Immature natural killer cell (primary cell): Measurements from ENCODE around the gene PRKCE. TPM values are rescaled to one million over a fixed set of nuclear protein-coding genes. Genes with fewer than 3 reads are reported as not detected.
A peak's percentile ranks its signal among the peaks of the same experiment; 100 is the strongest.
"Not testable (repeated sequence)": the region's sequence is repeated elsewhere in the genome, so short reads cannot be mapped to it uniquely, and the experiment has no call there.

ENCODE experiments used
- DNase-seq, 3 donors: peaks; one replicate each; pipeline ENCODE4 v3.0.0; 2022; ENCODE audit warnings: mixed read lengths in 1 of 3
- H3K27ac Mint-ChIP-seq, 6 donors: one replicate each; pipeline ENCODE4 v1.8.0; 2020; ENCODE audit warnings: mixed read lengths in 6 of 6, mild to moderate bottlenecking in 5 of 6, inconsistent platforms in 4 of 6, moderate library complexity in 3 of 6
- H3K27me3 Mint-ChIP-seq, 3 donors: one replicate each; pipeline ENCODE4 v1.8.0; 2020 to 2021; ENCODE audit warnings: low read depth in 3 of 3, mild to moderate bottlenecking in 3 of 3, mixed read lengths in 3 of 3, moderate library complexity in 3 of 3, inconsistent platforms in 1 of 3
- H3K36me3 Mint-ChIP-seq, 3 donors: one replicate each; pipeline ENCODE4 v1.8.0; 2020; ENCODE audit warnings: mixed read lengths in 3 of 3, inconsistent platforms in 2 of 3, mild to moderate bottlenecking in 2 of 3
- H3K4me1 Mint-ChIP-seq, 2 donors: one replicate each; pipeline ENCODE4 v1.8.0; 2020; ENCODE audit warnings: inconsistent platforms in 2 of 2, mild to moderate bottlenecking in 2 of 2, mixed read lengths in 2 of 2, moderate library complexity in 1 of 2
- H3K4me3 Mint-ChIP-seq, 5 donors: one replicate each; pipeline ENCODE4 v1.8.0; 2020; ENCODE audit warnings: mild to moderate bottlenecking in 5 of 5, mixed read lengths in 5 of 5, inconsistent platforms in 3 of 5, moderate library complexity in 3 of 5
- H3K9me3 Mint-ChIP-seq, 6 donors: one replicate each; pipeline ENCODE4 v1.8.0; 2020; ENCODE audit warnings: mild to moderate bottlenecking in 6 of 6, mixed read lengths in 6 of 6, inconsistent platforms in 4 of 6, moderate library complexity in 3 of 6
- polyA plus RNA-seq, 3 donors: library from polyadenylated mRNA; unstranded; fragments of 300-500 nt; fragmentation: Illumina TruSeq; gene quantifications; one replicate each; pipeline ENCODE4 v1.2.3, GENCODE V29; 2021

PRKCE gene
- polyA plus RNA-seq, 3 donors from 2014 or later: 1.0 to 3.0 (median 2.5) TPM

DNA sequence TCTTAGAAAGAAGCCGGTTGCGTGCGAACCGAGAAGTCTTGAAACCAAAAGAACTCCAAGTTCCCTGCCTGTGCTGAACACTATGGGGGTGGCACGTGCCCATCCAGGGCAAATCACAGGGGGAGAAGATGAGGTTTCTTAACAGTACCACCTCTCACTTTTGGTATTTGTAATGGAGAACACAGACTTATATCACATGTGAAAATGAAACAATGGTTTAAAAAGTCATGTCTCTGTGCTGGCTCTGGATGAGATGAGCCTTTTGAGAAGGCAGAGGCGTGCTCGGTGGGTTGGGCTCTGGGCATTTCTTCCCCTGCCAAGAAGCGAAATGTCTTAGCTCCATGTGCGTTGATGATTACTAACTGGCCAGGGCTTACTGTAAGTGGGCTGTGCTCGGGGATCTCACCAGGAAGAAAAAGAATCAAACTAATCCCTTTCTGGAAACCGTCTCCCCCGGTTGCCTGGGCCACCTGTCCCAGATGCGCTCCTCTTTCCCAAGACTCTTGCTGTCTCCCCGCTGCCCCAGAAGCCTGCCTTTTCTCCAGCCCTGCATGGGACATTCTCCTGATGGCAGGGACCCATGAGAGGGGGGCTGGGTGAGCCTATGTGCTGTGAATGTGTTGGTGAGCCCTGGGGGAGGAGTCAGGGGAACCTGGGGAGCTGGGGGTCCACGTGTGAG lies 252.9 kb downstream of the PRKCE start:
- Mint-ChIP-seq H3K27me3 (no peaks in the 10 kb centered on the region), H3K4me1 (peaks cover under 1 to 2% of the 10 kb centered on the region in 2 donors), H3K36me3 (peaks cover 0 to 4% (median 0%) of the 10 kb centered on the region in 3 donors), H3K27ac (no peak overlapping the region), H3K4me3 (no peak overlapping the region), H3K9me3 (no peaks in the 10 kb centered on the region)
- DNase-seq: no peak

DNA sequence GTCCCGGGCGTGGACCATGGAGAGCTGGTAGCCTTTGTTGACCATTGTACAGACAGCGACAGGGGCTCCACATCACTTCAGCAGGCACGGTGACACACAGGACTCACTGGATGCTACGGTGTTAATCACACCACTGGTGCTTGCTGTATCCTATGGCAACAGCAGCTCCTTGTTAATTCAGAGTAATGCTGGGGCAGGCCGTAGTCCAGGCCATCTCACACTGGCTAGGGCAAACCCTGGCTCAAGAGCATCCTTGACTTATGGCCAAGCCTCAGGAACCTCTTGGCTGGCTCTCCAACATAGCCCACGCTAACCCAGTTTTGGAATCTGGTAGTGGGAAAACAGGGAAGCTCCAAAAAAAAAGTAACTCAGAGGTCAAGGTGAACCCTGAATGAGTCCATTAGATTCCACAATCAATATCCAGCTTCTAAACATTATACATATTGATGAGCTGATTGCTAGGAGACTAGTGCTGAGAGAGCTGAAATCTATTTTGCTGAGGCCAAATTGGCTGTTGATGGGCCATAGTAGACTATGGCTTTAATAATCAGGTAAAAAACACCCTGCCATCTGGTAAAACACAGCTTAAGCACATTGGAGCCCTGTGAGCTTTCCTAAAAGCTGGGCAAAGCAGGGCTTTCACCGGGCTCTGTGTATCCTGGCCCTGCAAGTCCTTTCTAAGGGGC lies 253.6 kb downstream of the PRKCE start:
- no peak for DNase-seq
- Mint-ChIP-seq H3K36me3 (peaks cover 0 to 4% (median 0%) of the 10 kb centered on the region in 3 donors), H3K27me3 (no peaks in the 10 kb centered on the region), H3K27ac (no peak overlapping the region), H3K4me3 (no peak overlapping the region), H3K9me3 (no peaks in the 10 kb centered on the region), H3K4me1 (peaks cover 8 to 9% of the 10 kb centered on the region in 2 donors)

DNA sequence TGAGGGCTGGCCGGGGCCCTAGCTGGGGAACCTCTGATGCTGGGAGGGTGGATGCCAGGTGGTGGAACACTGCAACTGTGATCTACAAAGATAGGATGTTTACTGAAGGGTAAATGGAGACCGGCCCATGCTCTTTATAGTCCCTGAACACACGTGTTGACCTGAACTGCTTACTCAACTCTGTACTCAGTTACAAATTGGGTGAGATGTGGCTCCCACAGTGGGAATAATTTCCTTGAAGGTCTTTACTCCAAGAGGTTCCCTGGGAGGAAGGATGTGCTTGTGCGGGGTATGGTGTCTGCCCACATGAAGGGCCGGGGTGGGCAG lies 254.1 kb downstream of the PRKCE start:
- Mint-ChIP-seq H3K4me1 (peaks cover 10 to 12% of the 10 kb centered on the region in 2 donors), H3K36me3 (peaks cover 0 to 3% (median 0%) of the 10 kb centered on the region in 3 donors), H3K27me3 (no peaks in the 10 kb centered on the region), H3K4me3 (no peak overlapping the region), H3K27ac (peak overlapping the region in 1 of 6 donors; percentile 34), H3K9me3 (no peaks in the 10 kb centered on the region)
- DNase-seq: no peak

DNA sequence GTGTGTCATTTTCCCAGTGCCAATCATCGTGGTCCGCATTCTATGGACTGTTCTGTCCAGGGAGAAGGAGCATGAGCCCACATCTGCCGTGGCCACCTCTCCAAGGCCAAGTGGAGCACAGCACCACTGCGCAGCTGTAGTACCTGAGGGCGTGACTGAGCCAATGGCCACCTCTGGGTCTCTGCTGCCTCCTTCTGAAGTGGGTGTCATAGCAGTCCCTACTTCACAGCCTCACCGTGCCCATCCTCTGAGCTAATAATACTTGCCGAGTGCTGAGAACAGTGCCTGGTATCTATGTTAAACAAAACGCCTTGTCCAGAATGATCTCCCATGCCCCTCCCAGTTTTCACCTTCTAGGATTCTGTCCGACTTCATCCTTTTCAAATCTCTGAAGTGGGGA lies 256.1 kb downstream of the PRKCE start:
- no peaks in the 10 kb centered on the region for H3K27me3 Mint-ChIP-seq
- no peak overlapping the region for H3K27ac Mint-ChIP-seq
- DNase-seq: no peak
- no peaks in the 10 kb centered on the region for H3K36me3 Mint-ChIP-seq
- H3K9me3 Mint-ChIP-seq: no peaks in the 10 kb centered on the region
- no peak overlapping the region for H3K4me3 Mint-ChIP-seq
- H3K4me1 Mint-ChIP-seq: peaks cover 10 to 12% of the 10 kb centered on the region in 2 donors

DNA sequence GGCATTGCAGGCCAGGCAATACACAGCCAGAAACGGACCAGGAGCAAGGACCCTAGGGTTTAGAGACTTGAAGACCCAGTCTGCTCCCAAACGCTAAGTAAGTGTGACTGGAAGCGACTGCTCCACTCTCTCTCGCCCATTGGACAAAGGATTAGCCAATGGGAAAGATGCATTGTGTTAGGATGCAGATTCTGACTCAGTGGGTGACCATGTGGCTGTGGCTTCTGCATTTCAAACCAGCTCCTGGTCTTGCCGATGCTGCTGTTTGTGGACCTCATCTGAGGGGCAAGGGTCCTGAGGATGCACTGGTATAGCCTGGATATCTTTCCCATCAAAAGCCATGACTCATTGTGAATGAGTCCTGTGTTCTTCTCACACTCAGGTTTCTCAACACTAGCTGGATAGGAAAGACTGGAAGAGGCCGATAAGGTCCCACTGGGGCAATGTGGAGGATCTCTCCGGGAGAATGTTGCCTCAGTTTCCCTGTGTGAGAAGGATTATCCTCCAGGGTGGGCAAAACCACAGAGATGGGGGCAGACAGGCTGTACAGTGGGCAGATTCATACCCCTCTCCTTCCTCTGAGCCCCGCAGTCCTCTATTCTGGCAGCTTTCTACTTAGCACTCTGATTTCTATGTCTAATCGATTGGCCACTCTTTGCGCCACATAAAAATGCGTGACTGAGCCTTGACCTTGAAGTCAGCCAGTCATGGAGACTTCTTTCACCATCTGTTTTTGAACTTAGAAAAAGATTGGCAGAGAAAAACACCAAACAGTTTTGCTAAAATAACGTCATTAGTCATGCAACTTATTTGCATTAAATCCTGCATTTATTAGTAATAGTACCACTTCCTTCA lies 257.1 kb downstream of the PRKCE start:
- peaks cover 10 to 12% of the 10 kb centered on the region in 2 donors for H3K4me1 Mint-ChIP-seq
- H3K4me3 Mint-ChIP-seq: no peak overlapping the region
- no peaks in the 10 kb centered on the region for H3K27me3 Mint-ChIP-seq
- H3K27ac Mint-ChIP-seq: no peak overlapping the region
- H3K9me3 Mint-ChIP-seq: no peaks in the 10 kb centered on the region
- H3K36me3 Mint-ChIP-seq: no peaks in the 10 kb centered on the region
- DNase-seq: no peak

DNA sequence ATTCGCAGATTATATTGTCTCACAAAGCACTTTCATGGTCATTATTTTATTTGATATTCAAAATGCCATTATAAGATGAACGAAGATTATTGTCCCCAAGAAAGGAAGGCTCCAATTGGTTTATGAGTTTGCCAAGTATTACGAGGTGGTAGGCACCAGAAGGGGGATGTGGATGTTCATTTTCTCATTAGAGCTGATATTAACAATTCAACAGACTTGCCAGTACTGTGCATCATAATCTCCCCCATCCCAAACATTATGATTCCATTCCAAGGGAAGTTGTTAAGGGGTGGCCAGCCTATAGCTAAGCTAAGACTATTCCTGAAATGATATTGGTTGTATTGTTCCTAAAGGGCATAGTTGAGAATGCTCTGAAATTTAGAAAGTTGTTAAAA lies 257.7 kb downstream of the PRKCE start:
- H3K27ac Mint-ChIP-seq: peak overlapping the region in 1 of 6 donors; percentile 40
- H3K36me3 Mint-ChIP-seq: no peaks in the 10 kb centered on the region
- H3K4me3 Mint-ChIP-seq: no peak overlapping the region

DNA sequence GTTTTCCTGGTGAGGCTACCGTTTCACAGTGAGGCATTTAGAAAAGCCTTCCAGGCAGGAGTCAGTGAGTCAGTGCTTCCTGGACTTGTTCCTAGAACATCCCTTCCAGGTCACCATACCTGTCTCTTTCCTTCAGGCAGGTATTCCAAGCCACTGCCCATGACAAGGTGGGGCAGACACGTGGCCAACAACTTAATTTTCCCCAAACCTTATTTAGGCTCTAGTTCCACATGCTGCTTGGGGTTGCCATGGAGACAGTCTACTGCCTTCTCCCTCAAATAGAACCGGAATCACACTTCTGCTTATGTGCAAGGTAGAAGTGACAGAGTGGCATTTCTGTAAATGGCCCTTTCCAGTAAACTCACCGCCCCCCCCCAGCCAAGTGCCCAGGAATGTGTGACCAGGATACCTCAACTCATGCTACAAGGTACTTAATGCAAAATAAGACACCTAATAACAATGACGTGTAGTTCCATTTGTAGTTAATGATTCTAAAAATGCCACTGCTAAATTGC lies 258.3 kb downstream of the PRKCE start:
- Mint-ChIP-seq H3K27ac (peak overlapping the region in 1 of 6 donors; percentile 40), H3K4me1 (peaks cover 10 to 12% of the 10 kb centered on the region in 2 donors), H3K36me3 (no peaks in the 10 kb centered on the region), H3K9me3 (no peaks in the 10 kb centered on the region), H3K4me3 (no peak overlapping the region), H3K27me3 (no peaks in the 10 kb centered on the region)
- DNase-seq: no peak

More for the DNA sequence above, 257.7 kb downstream of the PRKCE start:
- H3K4me1 Mint-ChIP-seq: peaks cover 10 to 12% of the 10 kb centered on the region in 2 donors
- no peaks in the 10 kb centered on the region for H3K27me3 Mint-ChIP-seq
- H3K9me3 Mint-ChIP-seq: no peaks in the 10 kb centered on the region
- no peak for DNase-seq

DNA sequence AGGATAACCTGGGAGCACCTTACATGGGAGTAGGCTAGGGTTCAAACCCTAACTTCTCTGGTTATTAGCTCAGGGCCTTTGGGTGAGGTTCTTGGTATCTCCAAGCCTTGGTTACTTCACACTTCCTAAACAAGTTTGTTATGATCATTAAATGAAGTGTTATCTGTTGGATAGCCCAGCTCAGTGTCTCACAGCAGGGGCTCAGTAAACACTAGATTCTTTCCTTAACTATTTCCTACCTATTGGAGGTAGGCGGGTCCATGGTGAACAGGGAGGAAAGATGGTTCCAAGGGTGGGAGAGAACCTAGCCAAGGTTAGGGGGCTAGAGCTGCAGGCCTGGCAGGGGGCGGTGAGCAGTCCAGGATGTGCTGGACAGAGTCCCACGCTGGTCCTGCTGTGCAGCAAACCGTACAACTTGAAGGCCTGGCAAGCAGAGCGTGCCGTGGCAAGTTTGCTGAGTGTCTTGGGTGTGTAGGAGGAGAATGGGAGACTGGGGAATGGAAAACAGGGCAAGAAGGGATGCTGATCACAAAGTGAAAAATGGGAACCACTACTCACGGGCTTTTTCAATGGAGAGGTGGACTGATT lies 259.1 kb downstream of the PRKCE start:
- Mint-ChIP-seq H3K27ac (no peak overlapping the region), H3K4me3 (no peak overlapping the region), H3K27me3 (no peaks in the 10 kb centered on the region), H3K36me3 (no peaks in the 10 kb centered on the region), H3K9me3 (no peaks in the 10 kb centered on the region), H3K4me1 (peaks cover 11 to 12% of the 10 kb centered on the region in 2 donors)
- DNase-seq: no peak

DNA sequence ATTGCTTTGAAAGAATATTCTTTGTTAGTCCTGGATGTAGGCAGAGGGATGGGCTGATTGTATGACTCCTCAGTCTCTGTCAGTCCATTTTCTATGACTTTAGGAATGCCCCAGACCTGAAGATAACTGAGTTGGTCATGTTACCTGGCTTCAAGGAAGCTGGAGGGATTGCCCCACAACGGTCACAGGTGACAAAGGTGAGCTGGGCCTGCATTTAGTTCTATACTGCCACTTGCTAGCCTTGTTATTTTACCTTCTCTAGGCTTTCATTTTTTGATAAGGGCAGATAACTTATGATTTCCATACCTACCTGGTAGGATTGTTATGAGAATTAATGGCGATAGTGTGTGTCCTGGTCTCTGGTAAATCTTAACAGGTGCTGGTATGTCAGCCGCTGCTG lies 260.1 kb downstream of the PRKCE start:
- no peaks in the 10 kb centered on the region for H3K27me3 Mint-ChIP-seq
- no peak overlapping the region for H3K4me3 Mint-ChIP-seq
- no peak for DNase-seq
- H3K9me3 Mint-ChIP-seq: no peaks in the 10 kb centered on the region
- H3K27ac Mint-ChIP-seq: no peak overlapping the region
- no peaks in the 10 kb centered on the region for H3K36me3 Mint-ChIP-seq
- H3K4me1 Mint-ChIP-seq: peaks cover 12 to 21% of the 10 kb centered on the region in 2 donors

DNA sequence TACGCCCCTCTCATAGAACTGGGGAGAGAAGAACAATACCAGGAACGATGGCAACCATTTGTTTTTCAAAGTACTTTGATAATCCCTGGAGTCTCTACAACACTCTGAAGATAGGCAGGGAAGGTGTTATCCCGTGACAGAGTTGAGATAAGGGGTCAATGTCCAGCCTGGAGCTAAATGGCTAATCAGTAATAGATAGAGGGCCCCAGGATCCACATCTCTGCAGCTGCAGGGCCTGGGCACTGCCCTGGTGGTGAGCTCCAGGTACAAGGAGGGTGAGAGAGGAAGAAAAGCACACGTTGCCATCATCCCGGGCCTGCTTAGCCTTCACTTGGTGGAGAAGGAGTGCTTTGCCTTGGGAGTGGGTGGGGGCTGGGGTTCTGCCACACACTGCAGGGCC lies 260.6 kb downstream of the PRKCE start:
- Mint-ChIP-seq H3K27ac (no peak overlapping the region), H3K4me1 (peaks cover 12 to 26% of the 10 kb centered on the region in 2 donors), H3K27me3 (no peaks in the 10 kb centered on the region), H3K36me3 (no peaks in the 10 kb centered on the region), H3K9me3 (no peaks in the 10 kb centered on the region), H3K4me3 (no peak overlapping the region)
- DNase-seq: no peak

DNA sequence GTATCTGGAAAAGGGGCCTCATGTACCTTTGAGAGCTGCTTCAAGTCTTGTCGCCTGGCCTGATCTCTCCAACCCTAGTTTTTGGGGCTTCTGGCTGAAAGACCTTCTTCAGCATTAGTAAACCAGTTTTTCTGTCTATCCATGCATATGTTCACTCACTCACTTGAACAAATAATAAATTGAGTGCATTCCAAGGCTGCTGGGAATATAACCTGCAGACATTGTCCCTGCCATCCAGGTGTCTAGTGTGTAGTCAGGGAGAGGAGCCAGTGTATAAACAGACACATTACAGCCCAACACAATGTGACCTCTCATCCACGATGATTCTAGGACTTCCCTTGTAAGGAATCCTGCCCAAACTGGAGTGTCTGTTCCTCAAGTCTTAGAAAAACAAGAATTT lies 262.1 kb downstream of the PRKCE start:
- Mint-ChIP-seq H3K4me1 (peaks cover 12 to 26% of the 10 kb centered on the region in 2 donors), H3K36me3 (no peaks in the 10 kb centered on the region), H3K27ac (no peak overlapping the region), H3K9me3 (no peaks in the 10 kb centered on the region), H3K4me3 (no peak overlapping the region), H3K27me3 (no peaks in the 10 kb centered on the region)
- no peak for DNase-seq

DNA sequence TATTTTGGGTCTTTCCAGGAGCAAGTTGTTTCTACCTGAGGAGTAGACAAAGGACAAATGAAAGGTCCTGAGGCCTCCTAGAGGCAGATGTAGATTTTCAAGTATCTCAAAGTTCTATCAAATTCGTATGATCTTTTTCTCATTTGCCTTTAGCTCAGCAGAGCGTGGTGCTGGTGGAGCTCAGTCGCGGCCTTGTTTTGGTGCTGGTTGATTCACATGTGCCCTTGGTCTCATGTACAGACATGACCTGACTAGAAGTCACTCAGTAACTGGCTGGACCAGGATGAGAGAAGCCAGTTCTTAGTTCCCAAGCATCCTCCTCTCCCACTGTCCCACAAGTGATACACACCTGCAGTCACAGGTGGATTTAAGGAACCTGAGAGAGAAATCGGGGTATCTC lies 264.0 kb downstream of the PRKCE start:
- Mint-ChIP-seq H3K4me3 (no peak overlapping the region), H3K9me3 (no peaks in the 10 kb centered on the region), H3K27ac (no peak overlapping the region), H3K27me3 (no peaks in the 10 kb centered on the region), H3K4me1 (peaks cover under 1 to 23% of the 10 kb centered on the region in 2 donors), H3K36me3 (no peaks in the 10 kb centered on the region)
- DNase-seq: no peak

DNA sequence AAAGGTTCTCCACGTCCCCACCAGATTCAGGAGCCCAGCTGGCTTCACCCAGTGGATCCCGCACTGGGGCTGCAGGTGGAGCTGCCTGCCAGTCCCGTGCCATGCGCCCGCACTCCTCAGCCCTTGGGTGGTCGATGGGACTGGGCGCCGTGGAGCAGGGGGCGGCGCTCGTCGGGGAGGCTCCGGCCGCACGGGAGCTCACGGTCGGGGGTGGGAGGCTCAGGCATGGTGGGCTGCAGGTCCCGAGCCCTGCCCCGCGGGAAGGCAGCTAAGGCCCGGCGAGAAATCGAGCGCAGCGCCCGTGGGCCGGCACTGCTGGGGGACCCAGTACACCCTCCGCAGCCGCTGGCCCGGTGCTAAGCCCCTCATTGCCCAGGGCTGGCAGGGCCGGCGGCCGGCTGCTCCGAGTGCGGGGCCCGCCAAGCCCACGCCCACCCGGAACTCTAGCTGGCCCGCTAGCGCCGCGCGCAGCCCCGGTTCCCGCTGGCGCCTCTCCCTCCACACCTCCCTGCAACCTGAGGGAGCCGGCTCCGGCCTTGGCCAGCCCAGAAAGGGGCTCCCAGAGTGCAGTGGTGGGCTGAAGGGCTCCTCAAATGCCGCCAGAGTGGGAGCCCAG lies 266.2 kb downstream of the PRKCE start:
- not testable (repeated sequence) for DNase-seq, H3K36me3 Mint-ChIP-seq, H3K9me3 Mint-ChIP-seq, H3K27me3 Mint-ChIP-seq, H3K27ac Mint-ChIP-seq, H3K4me3 Mint-ChIP-seq
- peaks cover 0 to 23% of the 10 kb centered on the region in 2 donors for H3K4me1 Mint-ChIP-seq
